Neural progenitor cell (in vitro differentiated cells): Measurements from ENCODE around the gene TOGARAM1. TPM values are rescaled to one million over a fixed set of nuclear protein-coding genes. Genes with fewer than 3 reads are reported as not detected.

ENCODE experiments used
- DNase-seq: peaks from one replicate; pipeline ENCODE4 v3.0.0-alpha.2; 2016; ENCODE audit warnings: low spot score
- H2AFZ ChIP-seq: fragments of 200-600 bp; sonication (generic); replicated peaks from 2 replicates; pipeline ENCODE4 v1.6.1; 2016; ENCODE audit warnings: antibody characterized with exemption
- H3F3A ChIP-seq: fragments of 200-600 bp; sonication (generic); 2 replicates; pipeline ENCODE4 v1.6.1; 2016; ENCODE audit warnings: antibody characterized with exemption, low read depth
- H3K27ac ChIP-seq: fragments of 200-600 bp; sonication (generic); 2 replicates; pipeline ENCODE4 v1.5.1; 2016; ENCODE audit warnings: mild to moderate bottlenecking
- H3K27me3 ChIP-seq: fragments of 200-600 bp; sonication (generic); 2 replicates; pipeline ENCODE4 v1.6.1; 2016; ENCODE audit warnings: mild to moderate bottlenecking, moderate library complexity
- H3K36me3 ChIP-seq: fragments of 200-600 bp; sonication (generic); 2 replicates; pipeline ENCODE4 v1.5.1; 2016
- H3K4me1 ChIP-seq: fragments of 200-600 bp; sonication (generic); 2 replicates; pipeline ENCODE4 v1.6.1; 2016; ENCODE audit warnings: mixed run types
- H3K4me2 ChIP-seq: fragments of 200-600 bp; sonication (generic); 2 replicates; pipeline ENCODE4 v1.6.1; 2016
- H3K4me3 ChIP-seq: fragments of 200-600 bp; sonication (generic); 2 replicates; pipeline ENCODE4 v1.5.1; 2016
- H3K79me2 ChIP-seq: fragments of 200-600 bp; sonication (generic); 2 replicates; pipeline ENCODE4 v1.6.1; 2016; ENCODE audit warnings: low read depth
- H3K9ac ChIP-seq: fragments of 200-600 bp; sonication (generic); 2 replicates; pipeline ENCODE4 v1.6.1; 2016
- H3K9me3 ChIP-seq: fragments of 200-600 bp; sonication (generic); 2 replicates; pipeline ENCODE4 v1.5.1; 2016; ENCODE audit warnings: low read depth
- H4K20me1 ChIP-seq: fragments of 200-600 bp; sonication (generic); 2 replicates; pipeline ENCODE4 v1.6.1; 2016; ENCODE audit warnings: low read depth
- H3K27ac Mint-ChIP-seq: 3 replicates; pipeline ENCODE4 v1.8.0; 2021; ENCODE audit warnings: mixed read lengths
- H3K27me3 Mint-ChIP-seq: 2 replicates; pipeline ENCODE4 v1.8.0; 2022; ENCODE audit warnings: low read depth, mild to moderate bottlenecking, inconsistent platforms, moderate library complexity, mixed read lengths; ENCODE audit not compliant: insufficient read depth
- H3K36me3 Mint-ChIP-seq: 3 replicates; pipeline ENCODE4 v1.8.0; 2021; ENCODE audit warnings: mixed read lengths
- H3K4me1 Mint-ChIP-seq: 3 replicates; pipeline ENCODE4 v1.8.0; 2021; ENCODE audit warnings: mixed read lengths
- H3K4me3 Mint-ChIP-seq: 3 replicates; pipeline ENCODE4 v1.8.0; 2021; ENCODE audit warnings: mild to moderate bottlenecking, moderate library complexity, mixed read lengths
- H3K9me3 Mint-ChIP-seq: 3 replicates; pipeline ENCODE4 v1.8.0; 2020; ENCODE audit warnings: mixed read lengths
- EZH2 ChIP-seq: fragments of 200-600 bp; sonication (generic); IDR thresholded peaks from 2 replicates; pipeline ENCODE4 v1.6.1; 2017; ENCODE audit warnings: antibody characterized with exemption, mild to moderate bottlenecking, moderate library complexity
- EZH2phosphoT487 ChIP-seq: fragments of 200-600 bp; sonication (generic); IDR thresholded peaks from 2 replicates; pipeline ENCODE4 v1.6.1; 2017; ENCODE audit warnings: antibody characterized with exemption
- total RNA-seq: library from RNA; depleted of rRNA; stranded (reverse); fragments of >200 nt; gene quantifications from 2 replicates; pipeline ENCODE4 v1.2.3, GENCODE V29; 2015; ENCODE audit warnings: low replicate concordance
- TF ChIP-seq, protein P1 (sequence below): fragments of 200-600 bp; sonication (generic); IDR thresholded peaks from 2 replicates; pipeline ENCODE4 v1.5.1; 2017; ENCODE audit warnings: antibody characterized with exemption, mild to moderate bottlenecking

The TOGARAM1 gene
- total RNA-seq, 1 donor from 2014 or later, result 23.1 TPM

DNA sequence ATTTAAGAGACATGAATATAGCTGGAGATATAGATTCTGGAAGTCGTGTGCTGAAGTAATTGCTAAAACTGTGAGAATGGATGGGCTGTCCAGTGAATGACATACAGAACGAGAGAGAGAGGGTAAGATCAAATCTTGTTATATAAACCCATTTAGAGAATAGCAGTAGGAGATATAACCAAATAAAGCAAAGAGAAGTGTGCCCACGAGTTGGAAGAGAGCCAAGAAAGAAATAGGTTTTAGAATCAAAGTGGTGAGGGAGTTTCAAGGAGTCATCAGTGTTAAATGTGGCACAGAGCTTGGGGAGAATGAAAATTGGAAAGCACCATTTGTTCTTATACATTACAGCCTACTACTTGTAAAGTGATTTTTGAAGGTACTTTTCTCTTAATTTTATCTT is 19.2 kb downstream of the TOGARAM1 start:
- no peak for DNase-seq
- H3K79me2 ChIP-seq, result peaks cover 58% of the 10 kb centered on the region
- no peak overlapping the region for H3K4me2 ChIP-seq
- H3K27ac ChIP-seq, result no peak overlapping the region
- no peaks in the 10 kb centered on the region for H3K36me3 Mint-ChIP-seq
- peaks cover 3% of the 10 kb centered on the region for H3K27me3 Mint-ChIP-seq
- TF ChIP-seq EZH2phosphoT487 (no peak), EZH2 (no peak)
- TF ChIP-seq, protein P1, sequence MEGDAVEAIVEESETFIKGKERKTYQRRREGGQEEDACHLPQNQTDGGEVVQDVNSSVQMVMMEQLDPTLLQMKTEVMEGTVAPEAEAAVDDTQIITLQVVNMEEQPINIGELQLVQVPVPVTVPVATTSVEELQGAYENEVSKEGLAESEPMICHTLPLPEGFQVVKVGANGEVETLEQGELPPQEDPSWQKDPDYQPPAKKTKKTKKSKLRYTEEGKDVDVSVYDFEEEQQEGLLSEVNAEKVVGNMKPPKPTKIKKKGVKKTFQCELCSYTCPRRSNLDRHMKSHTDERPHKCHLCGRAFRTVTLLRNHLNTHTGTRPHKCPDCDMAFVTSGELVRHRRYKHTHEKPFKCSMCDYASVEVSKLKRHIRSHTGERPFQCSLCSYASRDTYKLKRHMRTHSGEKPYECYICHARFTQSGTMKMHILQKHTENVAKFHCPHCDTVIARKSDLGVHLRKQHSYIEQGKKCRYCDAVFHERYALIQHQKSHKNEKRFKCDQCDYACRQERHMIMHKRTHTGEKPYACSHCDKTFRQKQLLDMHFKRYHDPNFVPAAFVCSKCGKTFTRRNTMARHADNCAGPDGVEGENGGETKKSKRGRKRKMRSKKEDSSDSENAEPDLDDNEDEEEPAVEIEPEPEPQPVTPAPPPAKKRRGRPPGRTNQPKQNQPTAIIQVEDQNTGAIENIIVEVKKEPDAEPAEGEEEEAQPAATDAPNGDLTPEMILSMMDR, result no peak
- no peak overlapping the region for H3K9ac ChIP-seq
- H3K4me1 ChIP-seq, result no peaks in the 10 kb centered on the region
- H3K4me3 ChIP-seq, result no peak overlapping the region
- no peaks in the 10 kb centered on the region for H3K27me3 ChIP-seq
- H3K4me3 Mint-ChIP-seq, result no peak overlapping the region
- H4K20me1 ChIP-seq, result peaks cover 6% of the 10 kb centered on the region
- no peaks in the 10 kb centered on the region for H3K9me3 ChIP-seq
- H3F3A ChIP-seq, result no peaks in the 10 kb centered on the region
- H2AFZ ChIP-seq, result no peak overlapping the region
- no peaks in the 10 kb centered on the region for H3K36me3 ChIP-seq
- H3K4me1 Mint-ChIP-seq, result no peaks in the 10 kb centered on the region
- no peak overlapping the region for H3K27ac Mint-ChIP-seq
- no peaks in the 10 kb centered on the region for H3K9me3 Mint-ChIP-seq

DNA sequence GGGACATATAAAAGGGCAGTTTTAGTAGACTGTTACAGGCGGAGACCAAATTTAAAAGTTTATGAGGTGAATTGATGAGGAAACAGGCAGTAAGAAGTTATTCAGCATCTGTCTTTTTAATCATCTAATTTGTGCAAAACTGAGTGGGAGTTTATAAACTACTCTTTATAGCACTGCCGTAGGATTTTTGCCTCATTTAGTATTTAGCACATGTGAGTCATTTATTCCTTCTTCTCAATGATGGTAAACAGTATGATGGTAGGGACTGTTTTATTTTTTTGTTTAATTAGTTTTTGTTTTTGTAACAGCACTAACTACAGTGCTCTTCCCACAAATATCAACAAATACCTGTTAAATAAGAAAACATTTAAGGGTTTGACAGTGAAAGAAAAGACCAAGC is 20.6 kb downstream of the TOGARAM1 start:
- Mint-ChIP-seq H3K9me3 (no peaks in the 10 kb centered on the region), H3K4me1 (no peaks in the 10 kb centered on the region), H3K27me3 (peaks cover 3% of the 10 kb centered on the region), H3K4me3 (no peak overlapping the region), H3K27ac (no peak overlapping the region), H3K36me3 (no peaks in the 10 kb centered on the region)
- H4K20me1 ChIP-seq, result peaks cover 4% of the 10 kb centered on the region
- H3K4me3 ChIP-seq, result no peak overlapping the region
- no peaks in the 10 kb centered on the region for H3K27me3 ChIP-seq
- H2AFZ ChIP-seq, result no peak overlapping the region
- no peaks in the 10 kb centered on the region for H3F3A ChIP-seq
- H3K36me3 ChIP-seq, result no peaks in the 10 kb centered on the region
- H3K4me1 ChIP-seq, result no peaks in the 10 kb centered on the region
- H3K27ac ChIP-seq, result no peak overlapping the region
- no peak overlapping the region for H3K9ac ChIP-seq
- TF ChIP-seq, protein P1, result no peak
- TF ChIP-seq EZH2 (no peak), EZH2phosphoT487 (no peak)
- DNase-seq, result no peak
- peaks cover 48% of the 10 kb centered on the region for H3K79me2 ChIP-seq
- no peak overlapping the region for H3K4me2 ChIP-seq
- no peaks in the 10 kb centered on the region for H3K9me3 ChIP-seq

DNA sequence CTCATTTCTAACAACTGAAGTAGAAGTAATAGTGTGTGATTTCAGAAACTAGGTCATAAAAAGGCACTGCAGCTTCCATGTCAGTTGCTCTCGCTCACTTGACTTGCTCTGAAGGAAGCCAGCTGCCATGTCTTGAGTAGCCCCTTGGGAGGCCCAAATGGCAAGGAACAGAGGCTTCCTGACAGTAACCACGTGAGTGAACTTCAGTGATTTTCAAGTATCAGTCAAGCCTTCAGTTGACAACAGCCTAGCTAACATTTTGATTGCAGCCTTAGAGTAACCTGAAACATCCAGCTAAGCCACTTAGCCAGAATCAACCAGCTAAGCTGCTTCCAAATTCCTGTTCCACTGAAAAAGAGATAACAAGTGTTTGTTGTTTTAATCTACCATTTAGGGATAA is 26.7 kb downstream of the TOGARAM1 start:
- H3K4me1 ChIP-seq, result peaks cover 6% of the 10 kb centered on the region
- H3K27me3 ChIP-seq, result no peaks in the 10 kb centered on the region
- no peak overlapping the region for H3K4me3 ChIP-seq
- no peaks in the 10 kb centered on the region for H3K9me3 Mint-ChIP-seq
- H4K20me1 ChIP-seq, result peaks cover 1% of the 10 kb centered on the region
- no peaks in the 10 kb centered on the region for H3K36me3 Mint-ChIP-seq
- TF ChIP-seq EZH2phosphoT487, result no peak
- H3F3A ChIP-seq, result no peaks in the 10 kb centered on the region
- no peak overlapping the region for H3K9ac ChIP-seq
- peaks cover 2% of the 10 kb centered on the region for H3K4me1 Mint-ChIP-seq
- H3K4me3 Mint-ChIP-seq, result no peak overlapping the region
- H3K79me2 ChIP-seq, result peaks cover 20% of the 10 kb centered on the region
- H3K4me2 ChIP-seq, result no peak overlapping the region
- H2AFZ ChIP-seq, result no peak overlapping the region
- DNase-seq, result peak; percentile 22
- peaks cover 2% of the 10 kb centered on the region for H3K27me3 Mint-ChIP-seq
- H3K27ac ChIP-seq, result no peak overlapping the region
- no peak overlapping the region for H3K27ac Mint-ChIP-seq
- H3K36me3 ChIP-seq, result no peaks in the 10 kb centered on the region
- no peaks in the 10 kb centered on the region for H3K9me3 ChIP-seq

GRCh38 chr14:44989497-44990440 is 27.8 kb downstream of the TOGARAM1 start:
- TF ChIP-seq EZH2, result no peak
- TF ChIP-seq, protein P1, result no peak
- no peak for TF ChIP-seq EZH2phosphoT487
- peaks cover 6% of the 10 kb centered on the region for H3K4me1 ChIP-seq
- H3F3A ChIP-seq, result no peaks in the 10 kb centered on the region
- no peaks in the 10 kb centered on the region for H3K27me3 ChIP-seq
- H3K79me2 ChIP-seq, result peaks cover 16% of the 10 kb centered on the region
- Mint-ChIP-seq H3K27ac (peak overlapping the region; percentile 4), H3K4me3 (no peak overlapping the region), H3K27me3 (peaks cover 2% of the 10 kb centered on the region), H3K36me3 (no peaks in the 10 kb centered on the region), H3K4me1 (peaks cover 2% of the 10 kb centered on the region), H3K9me3 (no peaks in the 10 kb centered on the region)
- peaks cover 6% of the 10 kb centered on the region for H4K20me1 ChIP-seq
- H3K36me3 ChIP-seq, result no peaks in the 10 kb centered on the region
- H3K4me2 ChIP-seq, result no peak overlapping the region
- no peak for DNase-seq
- no peak overlapping the region for H3K9ac ChIP-seq
- H3K9me3 ChIP-seq, result no peaks in the 10 kb centered on the region
- no peak overlapping the region for H3K4me3 ChIP-seq
- no peak overlapping the region for H2AFZ ChIP-seq
- no peak overlapping the region for H3K27ac ChIP-seq
